A549 (cell line): ENCODE data around the gene LDLRAD4. TPM values are rescaled to one million over a fixed set of nuclear protein-coding genes. Genes with fewer than 3 reads are reported as not detected.
A peak's percentile ranks its signal among the peaks of the same experiment; 100 is the strongest.

Experiments
- ATAC-seq, 2 experiments: fragments of 200-7000 bp in 1 of 2; fragments of >200 bp in 1 of 2; cut with Nextera tagmentation in 1 of 2; cut with Tn5 transposase in 1 of 2; 3 replicates each; pipeline versions ENCODE4 v1.8.0 to v1.9.1; 2018 to 2020; ENCODE audit warnings: mild to moderate bottlenecking in 1 of 2, moderate library complexity in 1 of 2
- CTCF ChIA-PET: fragments of 300-600 bp; sonication (Branson Sonifier 250); formaldehyde crosslinking; extraction: SDS; loops from one replicate; lab custom pipeline; 2021; ENCODE audit warnings: antibody characterized with exemption, inconsistent platforms; lab: Yijun Ruan, JAX
- POLR2A ChIA-PET: fragments of 350-600 bp; formaldehyde crosslinking; extraction: SDS; loops from one replicate; lab custom pipeline; 2021; ENCODE audit warnings: antibody characterized with exemption, inconsistent platforms; lab: Yijun Ruan, JAX
- DNase-seq, 2 experiments: peaks; one replicate each; pipeline versions ENCODE4 v3.0.0 to v3.0.0-alpha.2; 2011 to 2016; ENCODE audit warnings: low read depth in 1 of 2, low spot score in 1 of 2
- FAIRE-seq: peaks from 2 replicates; lab custom pipeline; 2011; peaks lifted over from hg19 to GRCh38; lab: Jason Lieb, UNC
- H3K27ac ChIP-seq, 2 experiments: fragments of >200 bp; sonication (Bioruptor Twin); formaldehyde crosslinking; 3 replicates each; pipeline ENCODE4 v1.5.1; 2016 to 2017
- H3K4me1 ChIP-seq: fragments of >200 bp; sonication (Bioruptor Twin); formaldehyde crosslinking; 3 replicates; pipeline ENCODE4 v1.6.1; 2016
- H3K4me2 ChIP-seq: fragments of >200 bp; sonication (Bioruptor Twin); formaldehyde crosslinking; 3 replicates; pipeline ENCODE4 v1.6.1; 2016
- H3K4me3 ChIP-seq: fragments of >200 bp; sonication (Bioruptor Twin); formaldehyde crosslinking; 3 replicates; pipeline ENCODE4 v1.5.1; 2016
- H3K9me3 ChIP-seq: fragments of >200 bp; sonication (Bioruptor Twin); formaldehyde crosslinking; 3 replicates; pipeline ENCODE4 v1.6.1; 2016
- BHLHE40 ChIP-seq: IDR thresholded peaks from 2 replicates; pipeline ENCODE4 v1.6.1; 2012; ENCODE audit warnings: low read depth, low read length, inconsistent platforms
- CBX8 ChIP-seq: fragments of 200-600 bp; sonication (generic); IDR thresholded peaks from 2 replicates; pipeline ENCODE4 v1.6.1; 2016
- CTCF ChIP-seq: fragments of >200 bp; sonication (Bioruptor Twin); formaldehyde crosslinking; IDR thresholded peaks from 3 replicates; pipeline ENCODE4 v1.5.1; 2016
- EHF ChIP-seq: fragments of 250-450 bp; sonication (Bioruptor Pico); IDR thresholded peaks from 2 replicates; pipeline ENCODE4 v1.5.0; 2020; ENCODE audit warnings: mild to moderate bottlenecking
- EHMT2 ChIP-seq: fragments of 200-600 bp; sonication (generic); IDR thresholded peaks from 2 replicates; pipeline ENCODE4 v1.6.1; 2016; ENCODE audit warnings: antibody characterized with exemption, low read depth, mild to moderate bottlenecking, moderate library complexity
- FOSB ChIP-seq: fragments of 250-450 bp; sonication (Bioruptor Pico); IDR thresholded peaks from 2 replicates; pipeline ENCODE4 v1.5.0; 2020; ENCODE audit warnings: mild to moderate bottlenecking, moderate library complexity
- FOXS1 ChIP-seq: fragments of 250-450 bp; sonication (Bioruptor Pico); IDR thresholded peaks from 2 replicates; pipeline ENCODE4 v1.5.0; 2020; ENCODE audit warnings: mild to moderate bottlenecking, moderate library complexity
- GATA3 ChIP-seq: IDR thresholded peaks from 2 replicates; pipeline ENCODE4 v1.6.1; 2012; ENCODE audit warnings: borderline replicate concordance
- HDAC2 ChIP-seq: fragments of 200-600 bp; sonication (generic); IDR thresholded peaks from 2 replicates; pipeline ENCODE4 v1.6.1; 2016
- JUN ChIP-seq, 2 experiments: fragments of >200 bp; sonication (Bioruptor Twin); formaldehyde crosslinking; IDR thresholded peaks; 2 replicates in 1 of 2; 3 replicates in 1 of 2; pipeline ENCODE4 v1.6.1; 2016 to 2017
- MAZ ChIP-seq: fragments of 150-350 bp; IDR thresholded peaks from 2 replicates; pipeline ENCODE4 v1.6.1; 2014; ENCODE audit warnings: antibody characterized with exemption, low read depth, low read length, borderline replicate concordance
- NR3C1 ChIP-seq: fragments of >200 bp; sonication (Bioruptor Twin); formaldehyde crosslinking; IDR thresholded peaks from 3 replicates; pipeline ENCODE4 v1.6.1; 2017
- RFX5 ChIP-seq: fragments of 450-650 bp; IDR thresholded peaks from 2 replicates; pipeline ENCODE4 v1.7.1; 2014; ENCODE audit warnings: antibody characterized with exemption, mild to moderate bottlenecking, moderate library complexity
- TFCP2L1 ChIP-seq: fragments of 250-450 bp; sonication (Bioruptor Pico); IDR thresholded peaks from 2 replicates; pipeline ENCODE4 v1.5.0; 2021; ENCODE audit warnings: mild to moderate bottlenecking
- TP53 ChIP-seq: fragments of 250-450 bp; sonication (Bioruptor Pico); IDR thresholded peaks from 2 replicates; pipeline ENCODE4 v1.5.0; 2021; ENCODE audit warnings: mild to moderate bottlenecking, moderate library complexity
- USF2 ChIP-seq: fragments of 450-650 bp; IDR thresholded peaks from 2 replicates; pipeline ENCODE4 v1.6.1; 2014; ENCODE audit warnings: antibody characterized with exemption
- WGBS: methylation state at CpG from one replicate; pipeline ENCODE4 v1.1.6; 2017; ENCODE audit errors: missing lambda C conversion rate; 5-methylcytosine and 5-hydroxymethylcytosine counted together
- polyA plus RNA-seq, 4 experiments: library from polyadenylated mRNA; depleted of rRNA in 3 of 4; stranded (reverse); fragments of >200 nt; fragmentation: RNase III in 1 of 4; extraction: RNeasy Plus Mini Kit Qiagen cat#74134 plus additional on column Dnase treatment in 1 of 4; gene quantifications; 2 replicates in 3 of 4; 3 replicates in 1 of 4; pipeline ENCODE4 v1.2.3, GENCODE V29; 2011 to 2017
- TF ChIP-seq, protein P1 (sequence below): fragments of 250-450 bp; sonication (Bioruptor Pico); IDR thresholded peaks from 2 replicates; pipeline ENCODE4 v1.5.0; 2020; ENCODE audit warnings: low read depth, mild to moderate bottlenecking, moderate library complexity
- TF ChIP-seq, protein P2 (sequence below): fragments of 200-600 bp; sonication (generic); IDR thresholded peaks from 2 replicates; pipeline ENCODE4 v1.6.1; 2016; ENCODE audit warnings: antibody characterized with exemption, mild to moderate bottlenecking, moderate library complexity
- TF ChIP-seq, protein P3 (sequence below): IDR thresholded peaks from 2 replicates; pipeline ENCODE4 v1.6.1; 2012

Gene LDLRAD4
- polyA plus RNA-seq, 2 of the 4 experiments (the other 2 are of a cell fraction), result 5.2 to 7.6 TPM

GRCh38 chr18:13608791-13609532, 390.4 kb downstream of the LDLRAD4 start:
- ChIA-PET POLR2A (no interaction called here), CTCF (interaction anchor here (1.1 to 1.8 kb wide), 3 partner anchors 11 to 80 kb away, joined by 3 to 4 read pairs (median 3); no protein-coding TSS in a partner anchor)
- no peak for TF ChIP-seq JUN (IDR thresholded peaks at IDR 0.05)
- no peak for TF ChIP-seq EHMT2
- TF ChIP-seq TP53 (CRISPR knock-in tag), result no peak
- TF ChIP-seq EHF (CRISPR knock-in tag), result no peak
- TF ChIP-seq, protein P1, sequence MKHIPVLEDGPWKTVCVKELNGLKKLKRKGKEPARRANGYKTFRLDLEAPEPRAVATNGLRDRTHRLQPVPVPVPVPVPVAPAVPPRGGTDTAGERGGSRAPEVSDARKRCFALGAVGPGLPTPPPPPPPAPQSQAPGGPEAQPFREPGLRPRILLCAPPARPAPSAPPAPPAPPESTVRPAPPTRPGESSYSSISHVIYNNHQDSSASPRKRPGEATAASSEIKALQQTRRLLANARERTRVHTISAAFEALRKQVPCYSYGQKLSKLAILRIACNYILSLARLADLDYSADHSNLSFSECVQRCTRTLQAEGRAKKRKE (CRISPR knock-in tag), result no peak
- Histone ChIP-seq H3K9me3 (no peaks in the 10 kb centered on the region), H3K27ac (no peak overlapping the region), H3K4me2 (no peak overlapping the region), H3K4me1 (no peaks in the 10 kb centered on the region), H3K4me3 (no peak overlapping the region)
- FAIRE-seq (no peak), DNase-seq (no peak), ATAC-seq (no peak)
- 58% methylated on average over 16 of the region's 16 CpGs for WGBS

DNA sequence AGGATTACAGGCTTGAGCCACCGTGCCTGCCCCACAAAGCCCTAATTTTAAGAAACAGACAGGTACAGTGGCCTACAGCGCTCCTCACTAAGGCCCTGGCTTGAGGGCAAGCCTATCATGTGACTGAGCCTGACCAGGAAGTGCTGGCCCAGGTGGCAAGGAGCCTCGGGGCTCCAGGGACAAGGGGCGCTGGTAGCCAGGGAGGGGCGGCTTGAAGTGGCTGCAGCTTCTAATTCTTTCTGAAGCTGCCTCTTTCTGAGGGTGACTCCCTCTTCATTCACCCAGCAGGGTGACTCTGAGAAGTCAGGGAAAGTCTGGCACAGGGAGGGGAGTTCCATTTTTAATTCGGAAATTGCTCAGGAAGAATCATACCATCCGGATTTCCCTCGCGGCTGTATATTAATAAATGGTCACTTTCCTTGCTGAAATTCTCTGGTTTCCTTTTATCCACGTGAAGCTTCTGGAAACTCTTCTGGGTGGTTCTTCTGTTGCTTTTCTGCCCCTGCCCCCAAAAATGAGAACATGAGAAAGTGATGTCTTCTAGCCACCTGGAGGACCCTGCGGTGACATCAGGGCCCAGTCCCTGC, 392.1 kb downstream of the LDLRAD4 start:
- DNase-seq (no peak), ATAC-seq (no peak), FAIRE-seq (no peak)
- no peaks in the 10 kb centered on the region for H3K9me3 ChIP-seq
- 87% methylated on average over 7 of the region's 11 CpGs for WGBS
- H3K4me3 ChIP-seq, result no peak overlapping the region
- CTCF ChIA-PET, result interaction anchor here (1.8 kb wide), 1 partner anchor 12 kb away, joined by 4 read pairs; no protein-coding TSS in a partner anchor
- TF ChIP-seq, protein P2, sequence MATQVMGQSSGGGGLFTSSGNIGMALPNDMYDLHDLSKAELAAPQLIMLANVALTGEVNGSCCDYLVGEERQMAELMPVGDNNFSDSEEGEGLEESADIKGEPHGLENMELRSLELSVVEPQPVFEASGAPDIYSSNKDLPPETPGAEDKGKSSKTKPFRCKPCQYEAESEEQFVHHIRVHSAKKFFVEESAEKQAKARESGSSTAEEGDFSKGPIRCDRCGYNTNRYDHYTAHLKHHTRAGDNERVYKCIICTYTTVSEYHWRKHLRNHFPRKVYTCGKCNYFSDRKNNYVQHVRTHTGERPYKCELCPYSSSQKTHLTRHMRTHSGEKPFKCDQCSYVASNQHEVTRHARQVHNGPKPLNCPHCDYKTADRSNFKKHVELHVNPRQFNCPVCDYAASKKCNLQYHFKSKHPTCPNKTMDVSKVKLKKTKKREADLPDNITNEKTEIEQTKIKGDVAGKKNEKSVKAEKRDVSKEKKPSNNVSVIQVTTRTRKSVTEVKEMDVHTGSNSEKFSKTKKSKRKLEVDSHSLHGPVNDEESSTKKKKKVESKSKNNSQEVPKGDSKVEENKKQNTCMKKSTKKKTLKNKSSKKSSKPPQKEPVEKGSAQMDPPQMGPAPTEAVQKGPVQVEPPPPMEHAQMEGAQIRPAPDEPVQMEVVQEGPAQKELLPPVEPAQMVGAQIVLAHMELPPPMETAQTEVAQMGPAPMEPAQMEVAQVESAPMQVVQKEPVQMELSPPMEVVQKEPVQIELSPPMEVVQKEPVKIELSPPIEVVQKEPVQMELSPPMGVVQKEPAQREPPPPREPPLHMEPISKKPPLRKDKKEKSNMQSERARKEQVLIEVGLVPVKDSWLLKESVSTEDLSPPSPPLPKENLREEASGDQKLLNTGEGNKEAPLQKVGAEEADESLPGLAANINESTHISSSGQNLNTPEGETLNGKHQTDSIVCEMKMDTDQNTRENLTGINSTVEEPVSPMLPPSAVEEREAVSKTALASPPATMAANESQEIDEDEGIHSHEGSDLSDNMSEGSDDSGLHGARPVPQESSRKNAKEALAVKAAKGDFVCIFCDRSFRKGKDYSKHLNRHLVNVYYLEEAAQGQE, result no peak
- TF ChIP-seq TFCP2L1 (no peak), HDAC2 (no peak)
- TF ChIP-seq, protein P1 (CRISPR knock-in tag), result no peak
- H3K4me2 ChIP-seq, result no peak overlapping the region
- no peaks in the 10 kb centered on the region for H3K4me1 ChIP-seq
- no peak overlapping the region for H3K27ac ChIP-seq
- POLR2A ChIA-PET, result no interaction called here

- no peaks in the 10 kb centered on the region for H3K4me1 ChIP-seq
- CTCF ChIA-PET, result interaction anchor here (1.8 kb wide), 1 partner anchor 13 kb away, joined by 4 read pairs; no protein-coding TSS in a partner anchor
- no peaks in the 10 kb centered on the region for H3K9me3 ChIP-seq
- WGBS, result 62% methylated on average over 14 of the region's 14 CpGs
- no peak overlapping the region for H3K4me3 ChIP-seq
- no peak overlapping the region for H3K27ac ChIP-seq
- no peak for ATAC-seq
- no peak for DNase-seq
- no peak for FAIRE-seq
- H3K4me2 ChIP-seq, result peak overlapping the region; percentile 30; the same call in 1 of the 3 replicates
- POLR2A ChIA-PET, result no interaction called here
- TF ChIP-seq, protein P3, sequence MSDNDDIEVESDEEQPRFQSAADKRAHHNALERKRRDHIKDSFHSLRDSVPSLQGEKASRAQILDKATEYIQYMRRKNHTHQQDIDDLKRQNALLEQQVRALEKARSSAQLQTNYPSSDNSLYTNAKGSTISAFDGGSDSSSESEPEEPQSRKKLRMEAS, result no peak
- TF ChIP-seq HDAC2, result no peak
- no peak for TF ChIP-seq FOSB (CRISPR knock-in tag)
- TF ChIP-seq CBX8, result no peak
- TF ChIP-seq MAZ, result no peak
- TF ChIP-seq GATA3, result no peak
- no peak for TF ChIP-seq USF2
- TF ChIP-seq RFX5, result no peak
- TF ChIP-seq BHLHE40, result no peak
- no peak for TF ChIP-seq JUN (IDR thresholded peaks at IDR 0.05)
- TF ChIP-seq NR3C1, result no peak
- TF ChIP-seq FOXS1 (CRISPR knock-in tag), result no peak
- TF ChIP-seq, protein P2, result no peak
- TF ChIP-seq CTCF, result no peak
These were observed 392.6 kb downstream of the LDLRAD4 start for GRCh38 chr18:13611142-13611600.
